OCI-LY7 (cell line): ENCODE results near the gene FOXA1. TPM values are rescaled to one million over a fixed set of nuclear protein-coding genes. Genes with fewer than 3 reads are reported as not detected.

Source experiments
- BruUV-seq: library from RNA; stranded (reverse); fragments of 400-500 nt; replicated peaks from 2 replicates; lab custom pipeline; 2021; lab: Mats Ljungman, UMichigan
- CTCF ChIA-PET: fragments of 300-600 bp; sonication (Branson Sonifier 250); formaldehyde crosslinking; loops from one replicate; lab custom pipeline; 2022; ENCODE audit warnings: antibody characterized with exemption; ENCODE audit not compliant: unreplicated experiment; lab: Charles Lee
- POLR2A ChIA-PET: fragments of 300-600 bp; sonication (Branson Sonifier 250); formaldehyde crosslinking; loops from one replicate; lab custom pipeline; 2022; ENCODE audit warnings: antibody characterized with exemption; lab: Charles Lee
- DNase-seq: peaks from one replicate; pipeline ENCODE4 v3.0.0-alpha.2; 2015; ENCODE audit warnings: low spot score
- H2AFZ ChIP-seq: fragments of 200-600 bp; sonication (generic), shearing (Covaris generic); 2 replicates; pipeline ENCODE4 v1.6.1; 2014; ENCODE audit warnings: mild to moderate bottlenecking, antibody characterized with exemption, low read length, moderate library complexity
- H3K27ac ChIP-seq: fragments of 200-600 bp; sonication (generic); 2 replicates; pipeline ENCODE4 v1.5.1; 2014; ENCODE audit warnings: mixed run types, low read depth, mild to moderate bottlenecking, moderate library complexity, low read length, inconsistent platforms; ENCODE audit not compliant: poor library complexity, severe bottlenecking
- H3K36me3 ChIP-seq: fragments of 200-600 bp; sonication (generic); 2 replicates; pipeline ENCODE4 v1.6.1; 2014; ENCODE audit warnings: mild to moderate bottlenecking, antibody characterized with exemption, low read length, moderate library complexity, mixed read lengths; ENCODE audit not compliant: insufficient read depth
- H3K4me1 ChIP-seq: fragments of 200-600 bp; sonication (generic); 2 replicates; pipeline ENCODE4 v1.5.1; 2014; ENCODE audit warnings: mild to moderate bottlenecking, low read length; ENCODE audit not compliant: insufficient read depth, poor library complexity, severe bottlenecking
- H3K4me2 ChIP-seq: fragments of 200-600 bp; sonication (generic); 2 replicates; pipeline ENCODE4 v1.6.1; 2014; ENCODE audit warnings: mild to moderate bottlenecking, low read length
- H3K4me3 ChIP-seq: fragments of 200-600 bp; sonication (generic); 2 replicates; pipeline ENCODE4 v1.5.1; 2014; ENCODE audit warnings: mild to moderate bottlenecking, low read depth, low read length; ENCODE audit not compliant: poor library complexity, severe bottlenecking
- H3K79me2 ChIP-seq: fragments of 200-600 bp; sonication (generic); 2 replicates; pipeline ENCODE4 v1.6.1; 2016; ENCODE audit warnings: low read depth, mild to moderate bottlenecking, low read length, moderate library complexity, mixed read lengths; ENCODE audit not compliant: insufficient read depth
- H3K9me2 ChIP-seq: fragments of 200-600 bp; sonication (generic); 2 replicates; pipeline ENCODE4 v1.6.1; 2016; ENCODE audit warnings: mild to moderate bottlenecking, low read length, mixed read lengths; ENCODE audit not compliant: insufficient read depth
- H3K9me3 ChIP-seq: fragments of 200-600 bp; sonication (generic); 2 replicates; pipeline ENCODE4 v1.6.1; 2014; ENCODE audit warnings: mild to moderate bottlenecking, mixed run types, low read length, mixed read lengths
- H4K20me1 ChIP-seq: fragments of 200-600 bp; sonication (generic); 2 replicates; pipeline ENCODE4 v1.6.1; 2014; ENCODE audit warnings: mild to moderate bottlenecking, antibody characterized with exemption, low read length, moderate library complexity, mixed read lengths; ENCODE audit not compliant: insufficient read depth
- CTCF ChIP-seq: fragments of 200-600 bp; sonication (generic); conservative IDR thresholded peaks from 2 replicates; pipeline ENCODE4 v1.5.1; 2014; ENCODE audit warnings: mild to moderate bottlenecking, antibody characterized with exemption, low read length, moderate library complexity, mixed read lengths
- EZH2phosphoT487 ChIP-seq: fragments of 200-600 bp; sonication (generic); IDR thresholded peaks from 2 replicates; pipeline ENCODE4 v1.6.1; 2018; ENCODE audit warnings: low read depth, borderline replicate concordance, mild to moderate bottlenecking, mixed run types, antibody characterized with exemption, low read length, moderate library complexity, mixed read lengths
- intact Hi-C: fragments of 100-400 bp; cut with micrococcal nuclease; formaldehyde crosslinking; loops from one replicate; pipeline ENCODE4 v1.10.0; 2022; ENCODE audit not compliant: unreplicated experiment
- total RNA-seq, 2 experiments: library from RNA; depleted of rRNA in 1 of 2; stranded (reverse); fragments of >200 nt in 1 of 2; shearing (Covaris generic) in 1 of 2; gene quantifications; 2 replicates each; pipeline ENCODE4 v1.2.3, GENCODE V29; 2014 to 2022

FOXA1 gene
- total RNA-seq, 2 experiments from 2014 or later, result not detected

GRCh38 chr14:37589715-37590427 is 5.2 kb downstream of the FOXA1 start:
- Histone ChIP-seq H3K4me3 (no peak overlapping the region), H3K27ac (no peak overlapping the region), H3K4me1 (no peaks in the 10 kb centered on the region), H3K9me2 (no peaks in the 10 kb centered on the region), H4K20me1 (no peaks in the 10 kb centered on the region), H3K36me3 (no peaks in the 10 kb centered on the region), H3K9me3 (0 out of 2 replicates have a peak, but pooled peaks cover 4% of the 10 kb centered on the region), H3K79me2 (no peaks in the 10 kb centered on the region), H2AFZ (no peak overlapping the region), H3K4me2 (no peak overlapping the region)
- BruUV-seq, result no TSS peak
- intact Hi-C loops, result no loop called here
- no peak for DNase-seq
- POLR2A ChIA-PET, result interaction anchor here (0.7 to 1.6 kb wide), 2 partner anchors 13 to 212 kb away, joined by 3 to 6 read pairs; no protein-coding TSS in a partner anchor
- TF ChIP-seq EZH2phosphoT487 (no peak), CTCF (no peak)
- CTCF ChIA-PET, result no interaction called here

GRCh38 chr14:37588956-37589714 is 5.9 kb downstream of the FOXA1 start:
- Histone ChIP-seq H3K79me2 (no peaks in the 10 kb centered on the region), H2AFZ (no peak overlapping the region), H3K4me1 (no peaks in the 10 kb centered on the region), H3K4me2 (no peak overlapping the region), H4K20me1 (no peaks in the 10 kb centered on the region), H3K9me3 (0 out of 2 replicates have a peak, but pooled peaks cover 4% of the 10 kb centered on the region), H3K9me2 (no peaks in the 10 kb centered on the region), H3K4me3 (no peak overlapping the region), H3K27ac (no peak overlapping the region), H3K36me3 (no peaks in the 10 kb centered on the region)
- ChIA-PET POLR2A (interaction anchor here (0.7 to 1.6 kb wide), 2 partner anchors 13 to 213 kb away, joined by 3 to 6 read pairs; no protein-coding TSS in a partner anchor), CTCF (no interaction called here)
- no peak for DNase-seq
- no TSS peak for BruUV-seq
- TF ChIP-seq CTCF, result no peak
- TF ChIP-seq EZH2phosphoT487, result no peak
- intact Hi-C loops, result no loop called here

GRCh38 chr14:37588667-37588955 is 6.4 kb downstream of the FOXA1 start:
- H3K4me3 ChIP-seq, result no peak overlapping the region
- 0 out of 2 replicates have a peak, but pooled peaks cover 4% of the 10 kb centered on the region for H3K9me3 ChIP-seq
- H3K9me2 ChIP-seq, result no peaks in the 10 kb centered on the region
- no peaks in the 10 kb centered on the region for H4K20me1 ChIP-seq
- no peaks in the 10 kb centered on the region for H3K4me1 ChIP-seq
- no peak overlapping the region for H3K4me2 ChIP-seq
- no peak overlapping the region for H3K27ac ChIP-seq
- no peak overlapping the region for H2AFZ ChIP-seq
- BruUV-seq, result no TSS peak
- ChIA-PET POLR2A (no interaction called here), CTCF (no interaction called here)
- intact Hi-C loops, result no loop called here
- no peaks in the 10 kb centered on the region for H3K79me2 ChIP-seq
- DNase-seq, result no peak
- no peaks in the 10 kb centered on the region for H3K36me3 ChIP-seq
- TF ChIP-seq CTCF (no peak), EZH2phosphoT487 (no peak)
